ENCODE measurements around the gene HFE.
"Not testable (repeated sequence)": the region's sequence is repeated elsewhere in the genome, so short reads cannot be mapped to it uniquely, and the experiment has no call there.

Gene HFE, protein sequence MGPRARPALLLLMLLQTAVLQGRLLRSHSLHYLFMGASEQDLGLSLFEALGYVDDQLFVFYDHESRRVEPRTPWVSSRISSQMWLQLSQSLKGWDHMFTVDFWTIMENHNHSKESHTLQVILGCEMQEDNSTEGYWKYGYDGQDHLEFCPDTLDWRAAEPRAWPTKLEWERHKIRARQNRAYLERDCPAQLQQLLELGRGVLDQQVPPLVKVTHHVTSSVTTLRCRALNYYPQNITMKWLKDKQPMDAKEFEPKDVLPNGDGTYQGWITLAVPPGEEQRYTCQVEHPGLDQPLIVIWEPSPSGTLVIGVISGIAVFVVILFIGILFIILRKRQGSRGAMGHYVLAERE

DNA sequence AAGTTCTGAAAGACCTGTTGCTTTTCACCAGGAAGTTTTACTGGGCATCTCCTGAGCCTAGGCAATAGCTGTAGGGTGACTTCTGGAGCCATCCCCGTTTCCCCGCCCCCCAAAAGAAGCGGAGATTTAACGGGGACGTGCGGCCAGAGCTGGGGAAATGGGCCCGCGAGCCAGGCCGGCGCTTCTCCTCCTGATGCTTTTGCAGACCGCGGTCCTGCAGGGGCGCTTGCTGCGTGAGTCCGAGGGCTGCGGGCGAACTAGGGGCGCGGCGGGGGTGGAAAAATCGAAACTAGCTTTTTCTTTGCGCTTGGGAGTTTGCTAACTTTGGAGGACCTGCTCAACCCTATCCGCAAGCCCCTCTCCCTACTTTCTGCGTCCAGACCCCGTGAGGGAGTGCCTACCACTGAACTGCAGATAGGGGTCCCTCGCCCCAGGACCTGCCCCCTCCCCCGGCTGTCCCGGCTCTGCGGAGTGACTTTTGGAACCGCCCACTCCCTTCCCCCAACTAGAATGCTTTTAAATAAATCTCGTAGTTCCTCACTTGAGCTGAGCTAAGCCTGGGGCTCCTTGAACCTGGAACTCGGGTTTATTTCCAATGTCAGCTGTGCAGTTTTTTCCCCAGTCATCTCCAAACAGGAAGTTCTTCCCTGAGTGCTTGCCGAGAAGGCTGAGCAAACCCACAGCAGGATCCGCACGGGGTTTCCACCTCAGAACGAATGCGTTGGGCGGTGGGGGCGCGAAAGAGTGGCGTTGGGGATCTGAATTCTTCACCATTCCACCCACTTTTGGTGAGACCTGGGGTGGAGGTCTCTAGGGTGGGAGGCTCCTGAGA is at the start of gene HFE:
HFE (plus strand) TSS at position 146 of the 832 bp plus-strand sequence; CDS start at position 158, 12 bp downstream.
- no peaks in the 10 kb centered on the region for H3K36me3 ChIP-seq (ENCODE audit: insufficient read depth, low read length)
- peak within 1 kb of the TSS; percentile 67 for H3K4me3 ChIP-seq
- TF ChIP-seq EZH2 (IDR thresholded peaks at IDR 0.05) = no peak
- TF ChIP-seq POLR2AphosphoS5 (IDR thresholded peaks at IDR 0.05; ENCODE audit: borderline replicate concordance, low read depth, low read length) = no peak; the same call in 1 of the 2 replicates
- no peak for TF ChIP-seq FOXP2 (optimal IDR thresholded peaks at IDR 0.05; ENCODE audit: control extremely low read depth, extremely low read length, insufficient read depth)
- no peak for DNase-seq (ENCODE audit: low read depth, low spot score)
- H3K9ac ChIP-seq (ENCODE audit: insufficient read length) = peak within 1 kb of the TSS; percentile 31
- no peaks in the 10 kb centered on the region for H3K9me3 ChIP-seq (ENCODE audit: low read depth, low read length)
- peak within 1 kb of the TSS; percentile 62 for H3K27ac ChIP-seq

DNA sequence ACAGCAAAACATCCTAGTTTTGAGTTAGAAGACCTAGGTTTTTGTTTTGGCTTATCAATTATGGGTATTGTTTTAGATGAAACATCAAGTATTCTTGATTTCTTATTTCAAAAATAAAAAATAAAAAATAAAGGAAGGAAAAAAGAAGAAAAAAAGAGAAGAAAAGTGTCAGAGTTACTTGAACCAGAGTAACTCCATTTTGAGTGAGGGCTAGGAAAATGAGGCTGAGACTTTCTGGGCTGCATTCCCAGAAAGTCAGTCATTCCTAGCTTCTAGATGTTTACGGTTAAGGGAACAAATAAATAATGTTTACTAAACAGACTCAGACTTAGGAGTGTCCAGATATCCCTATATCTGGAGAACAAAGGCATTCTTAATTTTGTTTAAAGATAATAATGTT is 45.3 kb upstream of the HFE start:
- Histone ChIP-seq H3K27ac (no peak overlapping the region), H3K9ac (ENCODE audit: insufficient read length) (no peak overlapping the region), H3K4me3 (no peak overlapping the region), H3K9me3 (ENCODE audit: low read depth, low read length) (peaks cover 4% of the 10 kb centered on the region; the same call in 1 of the 2 replicates), H3K36me3 (ENCODE audit: insufficient read depth, low read length) (0 out of 2 replicates have a peak, but pooled peaks cover 4% of the 10 kb centered on the region)
- no peak for TF ChIP-seq POLR2AphosphoS5 (IDR thresholded peaks at IDR 0.05; ENCODE audit: borderline replicate concordance, low read depth, low read length)
- TF ChIP-seq FOXP2 (optimal IDR thresholded peaks at IDR 0.05; ENCODE audit: control extremely low read depth, extremely low read length, insufficient read depth) = no peak
- no peak for TF ChIP-seq EZH2 (IDR thresholded peaks at IDR 0.05)
- no peak for DNase-seq (ENCODE audit: low read depth, low spot score)

DNA sequence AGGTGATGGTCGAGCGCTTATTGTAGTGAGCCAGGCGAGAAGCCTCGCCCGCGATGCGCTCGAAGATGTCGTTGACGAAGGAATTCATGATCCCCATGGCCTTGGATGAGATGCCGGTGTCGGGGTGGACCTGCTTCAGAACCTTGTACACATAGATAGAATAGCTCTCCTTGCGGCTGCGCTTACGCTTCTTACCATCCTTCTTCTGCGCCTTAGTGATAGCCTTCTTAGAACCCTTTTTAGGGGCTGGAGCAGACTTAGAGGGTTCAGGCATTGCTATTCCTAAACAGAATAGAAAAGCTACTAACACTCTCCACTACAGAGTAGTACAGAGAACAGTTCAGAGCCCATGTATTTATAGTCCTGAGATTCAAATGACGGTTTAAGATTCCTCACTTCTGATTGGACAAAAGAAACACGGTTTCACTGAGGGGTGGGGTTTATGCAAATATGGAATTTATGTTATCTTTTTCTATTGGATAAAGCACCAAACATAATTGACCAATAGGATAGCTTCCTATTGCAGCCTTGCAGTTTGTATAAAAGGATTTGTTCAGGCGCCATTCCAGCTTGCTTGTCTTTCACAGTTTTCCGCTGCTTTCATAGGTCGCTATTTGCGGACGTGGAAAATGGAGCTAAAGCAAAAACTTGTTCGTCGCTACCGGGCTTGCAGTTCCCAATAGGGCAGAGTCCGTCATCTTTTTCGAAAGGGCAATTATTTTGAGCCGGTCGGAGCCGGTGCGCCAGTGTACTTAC is 43.7 kb upstream of the HFE start:
- no peak overlapping the region for H3K27ac ChIP-seq
- no peak overlapping the region for H3K4me3 ChIP-seq
- no peak overlapping the region for H3K9ac ChIP-seq (ENCODE audit: insufficient read length)
- 0 out of 2 replicates have a peak, but pooled peaks cover 4% of the 10 kb centered on the region for H3K36me3 ChIP-seq (ENCODE audit: insufficient read depth, low read length)
- DNase-seq (ENCODE audit: low read depth, low spot score) = no peak
- TF ChIP-seq EZH2 (IDR thresholded peaks at IDR 0.05) (no peak), FOXP2 (optimal IDR thresholded peaks at IDR 0.05; ENCODE audit: control extremely low read depth, extremely low read length, insufficient read depth) (no peak), POLR2AphosphoS5 (IDR thresholded peaks at IDR 0.05; ENCODE audit: borderline replicate concordance, low read depth, low read length) (no peak)
- H3K9me3 ChIP-seq (ENCODE audit: low read depth, low read length) = peaks cover 4% of the 10 kb centered on the region; the same call in 1 of the 2 replicates

- Histone ChIP-seq H3K9ac (ENCODE audit: insufficient read length) (no peak overlapping the region), H3K27ac (no peak overlapping the region), H3K9me3 (ENCODE audit: low read depth, low read length) (peaks cover 4% of the 10 kb centered on the region; the same call in 1 of the 2 replicates), H3K36me3 (ENCODE audit: insufficient read depth, low read length) (0 out of 2 replicates have a peak, but pooled peaks cover 4% of the 10 kb centered on the region), H3K4me3 (no peak overlapping the region)
- DNase-seq (ENCODE audit: low read depth, low spot score) = no peak
- TF ChIP-seq EZH2 (IDR thresholded peaks at IDR 0.05) = no peak
- no peak for TF ChIP-seq FOXP2 (optimal IDR thresholded peaks at IDR 0.05; ENCODE audit: control extremely low read depth, extremely low read length, insufficient read depth)
- TF ChIP-seq POLR2AphosphoS5 (IDR thresholded peaks at IDR 0.05; ENCODE audit: borderline replicate concordance, low read depth, low read length) = no peak
Measured at GRCh38 chr6:26044140-26045064, 42.8 kb upstream of the HFE start.

DNA sequence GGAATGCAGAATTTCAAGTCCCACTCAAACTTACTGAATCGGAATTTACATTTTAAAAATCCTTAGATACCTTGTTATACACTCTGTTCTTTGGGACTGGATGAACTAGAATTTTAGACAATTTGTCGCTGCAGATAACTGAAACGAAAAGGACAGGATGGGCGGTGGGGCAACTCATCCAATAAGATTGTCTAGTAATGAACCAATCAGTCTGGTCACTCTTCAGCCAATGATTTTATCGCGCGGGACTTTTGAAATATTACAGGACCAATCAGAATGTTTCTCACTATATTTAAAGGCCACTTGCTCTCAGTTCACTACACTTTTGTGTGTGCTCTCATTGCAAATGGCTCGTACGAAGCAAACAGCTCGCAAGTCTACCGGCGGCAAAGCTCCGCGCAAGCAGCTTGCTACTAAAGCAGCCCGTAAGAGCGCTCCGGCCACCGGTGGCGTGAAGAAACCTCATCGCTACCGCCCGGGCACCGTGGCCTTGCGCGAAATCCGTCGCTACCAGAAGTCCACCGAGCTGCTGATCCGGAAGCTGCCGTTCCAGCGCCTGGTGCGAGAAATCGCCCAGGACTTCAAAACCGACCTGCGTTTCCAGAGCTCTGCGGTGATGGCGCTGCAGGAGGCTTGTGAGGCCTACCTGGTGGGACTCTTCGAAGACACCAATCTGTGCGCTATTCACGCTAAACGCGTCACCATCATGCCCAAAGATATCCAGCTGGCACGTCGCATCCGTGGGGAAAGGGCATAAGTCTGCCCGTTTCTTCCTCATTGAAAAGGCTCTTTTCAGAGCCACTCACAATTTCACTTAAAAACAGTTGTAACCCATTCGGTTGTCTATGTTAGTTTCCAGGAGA is 41.9 kb upstream of the HFE start:
- no peak overlapping the region for H3K9ac ChIP-seq (ENCODE audit: insufficient read length)
- H3K36me3 ChIP-seq (ENCODE audit: insufficient read depth, low read length) = 0 out of 2 replicates have a peak, but pooled peaks cover 4% of the 10 kb centered on the region
- H3K9me3 ChIP-seq (ENCODE audit: low read depth, low read length) = peaks cover 4% of the 10 kb centered on the region; the same call in 1 of the 2 replicates
- no peak overlapping the region for H3K4me3 ChIP-seq
- no peak for DNase-seq (ENCODE audit: low read depth, low spot score)
- TF ChIP-seq POLR2AphosphoS5 (IDR thresholded peaks at IDR 0.05; ENCODE audit: borderline replicate concordance, low read depth, low read length) (no peak), FOXP2 (optimal IDR thresholded peaks at IDR 0.05; ENCODE audit: control extremely low read depth, extremely low read length, insufficient read depth) (no peak), EZH2 (IDR thresholded peaks at IDR 0.05) (no peak)
- no peak overlapping the region; the same call in 1 of the 2 replicates for H3K27ac ChIP-seq

DNA sequence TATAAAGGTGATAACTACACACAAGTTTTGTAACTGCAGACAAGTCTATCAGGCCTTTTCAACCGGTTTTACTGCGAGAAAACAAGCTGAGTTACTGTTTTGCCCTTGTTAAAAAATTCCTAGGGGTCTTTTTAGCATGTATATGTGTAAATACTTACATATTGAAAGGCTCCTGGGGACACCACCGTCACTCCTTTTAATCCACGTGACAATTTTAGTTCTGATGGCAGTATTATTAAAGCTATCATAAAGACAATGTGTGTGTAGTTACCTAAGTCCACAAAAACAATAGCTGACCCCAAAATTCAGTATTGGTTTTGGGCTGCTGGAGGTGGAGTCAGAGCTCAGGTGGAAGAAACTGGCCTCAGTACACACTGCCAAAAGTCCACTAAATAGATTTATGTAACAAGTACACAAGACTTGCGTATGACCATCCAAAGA is 41.3 kb upstream of the HFE start:
- H3K9ac ChIP-seq (ENCODE audit: insufficient read length) = no peak overlapping the region
- H3K36me3 ChIP-seq (ENCODE audit: insufficient read depth, low read length) = 0 out of 2 replicates have a peak, but pooled peaks cover 4% of the 10 kb centered on the region
- H3K9me3 ChIP-seq (ENCODE audit: low read depth, low read length) = peaks cover 4% of the 10 kb centered on the region; the same call in 1 of the 2 replicates
- H3K27ac ChIP-seq = peak overlapping the region; percentile 26; the same call in 1 of the 2 replicates
- TF ChIP-seq POLR2AphosphoS5 (IDR thresholded peaks at IDR 0.05; ENCODE audit: borderline replicate concordance, low read depth, low read length) (no peak), EZH2 (IDR thresholded peaks at IDR 0.05) (no peak), FOXP2 (optimal IDR thresholded peaks at IDR 0.05; ENCODE audit: control extremely low read depth, extremely low read length, insufficient read depth) (no peak)
- no peak overlapping the region for H3K4me3 ChIP-seq
- DNase-seq (ENCODE audit: low read depth, low spot score) = no peak

DNA sequence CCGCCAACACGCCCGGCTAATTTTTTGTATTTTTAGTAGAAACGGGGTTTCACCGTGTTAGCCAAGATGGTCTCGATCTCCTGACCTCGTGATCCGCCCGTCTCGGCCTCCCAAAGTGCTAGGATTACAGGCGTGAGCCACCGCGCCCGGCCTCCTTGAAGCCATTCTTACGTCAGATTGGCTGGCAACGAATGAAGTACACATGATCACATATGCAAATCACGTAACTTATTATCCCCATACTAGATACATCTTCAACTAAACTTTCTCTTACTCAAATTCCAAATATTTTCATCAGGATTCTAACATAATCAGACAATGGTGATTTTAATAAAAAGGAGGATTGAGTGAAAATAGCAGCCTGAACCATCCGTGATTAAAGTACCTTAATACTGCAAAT is 39.9 kb upstream of the HFE start:
- not testable (repeated sequence) for DNase-seq (ENCODE audit: low read depth, low spot score); H3K36me3 ChIP-seq (ENCODE audit: insufficient read depth, low read length); H3K4me3 ChIP-seq; H3K9ac ChIP-seq (ENCODE audit: insufficient read length); H3K9me3 ChIP-seq (ENCODE audit: low read depth, low read length)
- peak overlapping the region; percentile 83; the same call in 1 of the 2 replicates for H3K27ac ChIP-seq
